A549 (cell line): ENCODE measurements around the gene WDR75.

ENCODE experiments used
- CBX2 ChIP-seq: fragments of 200-600 bp; sonication (generic); IDR thresholded peaks from 2 replicates; pipeline ENCODE4 v1.6.1; 2016; ENCODE audit warnings: low read depth, mild to moderate bottlenecking, borderline replicate concordance
- CTCF ChIP-seq: fragments of >200 bp; sonication (Bioruptor Twin); formaldehyde crosslinking; IDR thresholded peaks from 3 replicates; pipeline ENCODE4 v1.5.1; 2016
- FOXS1 ChIP-seq: fragments of 250-450 bp; sonication (Bioruptor Pico); IDR thresholded peaks from 2 replicates; pipeline ENCODE4 v1.5.0; 2020; ENCODE audit warnings: mild to moderate bottlenecking, moderate library complexity
- HOXA7 ChIP-seq: fragments of 250-450 bp; sonication (Bioruptor Pico); IDR thresholded peaks from 2 replicates; pipeline ENCODE4 v1.5.0; 2020; ENCODE audit warnings: mild to moderate bottlenecking, moderate library complexity
- MAX ChIP-seq: IDR thresholded peaks from 2 replicates; pipeline ENCODE4 v1.6.1; 2012
- REST ChIP-seq: fragments of 200-600 bp; sonication (generic); IDR thresholded peaks from 2 replicates; pipeline ENCODE4 v1.6.1; 2016; ENCODE audit warnings: antibody characterized with exemption, mild to moderate bottlenecking, moderate library complexity
- SREBF2 ChIP-seq: fragments of 450-650 bp; IDR thresholded peaks from 2 replicates; pipeline ENCODE4 v1.6.1; 2014; ENCODE audit warnings: mild to moderate bottlenecking, moderate library complexity

GRCh38 chr2:189499137-189499536, 57.9 kb downstream of the WDR75 start:
- TF ChIP-seq CTCF (no peak), REST (no peak), HOXA7 (CRISPR knock-in tag) (no peak), MAX (no peak), FOXS1 (CRISPR knock-in tag) (no peak), CBX2 (no peak), SREBF2 (no peak)
